ENCODE results near the gene EME2.

- TF ChIP-seq REST (IDR thresholded peaks at IDR 0.05; ENCODE audit: low read depth) (no peak), ZBTB7A (IDR thresholded peaks at IDR 0.05; ENCODE audit: low read depth) (no peak), CEBPB (IDR thresholded peaks at IDR 0.05) (no peak), TAF1 (IDR thresholded peaks at IDR 0.05; ENCODE audit: low read depth) (no peak)
These were observed 29.0 kb upstream of the EME2 start for GRCh38 chr16:1743376-1744337.

All from Ishikawa (cell line).